H1 (cell line): ENCODE data around the gene QDPR. TPM values are rescaled to one million over a fixed set of nuclear protein-coding genes. Genes with fewer than 3 reads are reported as not detected.

Experiments used
- FOSL1 ChIP-seq: IDR thresholded peaks from 2 replicates; pipeline ENCODE4 v1.6.1; 2011; ENCODE audit warnings: mild to moderate bottlenecking, low read depth, low read length, moderate library complexity; ENCODE audit not compliant: insufficient read depth
- SP4 ChIP-seq: IDR thresholded peaks from 2 replicates; pipeline ENCODE4 v1.6.1; 2012; ENCODE audit warnings: low read length, inconsistent platforms
- SRF ChIP-seq: IDR thresholded peaks from 2 replicates; pipeline ENCODE4 v1.6.1; 2011; ENCODE audit warnings: mild to moderate bottlenecking, low read depth, low read length, moderate library complexity
- TBP ChIP-seq: IDR thresholded peaks from 2 replicates; pipeline ENCODE4 v1.6.1; 2011; ENCODE audit warnings: low read depth, low read length, improper control_type of control experiment
- ZNF274 ChIP-seq: IDR thresholded peaks from 2 replicates; pipeline ENCODE4 v1.7.0; 2012; ENCODE audit warnings: low read length, borderline replicate concordance; ENCODE audit errors: extremely low read depth
- polyA plus RNA-seq, 7 experiments: library from polyadenylated mRNA; depleted of rRNA in 3 of 7; stranded (reverse) in 5 of 7; unstranded in 2 of 7; fragments of >200 nt in 5 of 7; fragments of 200-250 nt in 2 of 7; gene quantifications; 1 replicate in 5 of 7; 2 replicates in 1 of 7; 4 replicates in 1 of 7; pipeline versions ENCODE4 v1.2.1 to v1.2.3, GENCODE V29; 2011 to 2013; ENCODE audit warnings: missing spikeins in 2 of 7, mixed read lengths in 2 of 7
- total RNA-seq: library from RNA; stranded (reverse); fragmentation: NEBNext Ultra II Directional; extraction: Animal tissue kit (Norgen Biotek cat#: 25700); gene quantifications from 2 replicates; pipeline ENCODE4 v1.2.1, GENCODE V29; 2021
- TF ChIP-seq, protein P1 (sequence below): IDR thresholded peaks from 2 replicates; pipeline ENCODE4 v1.6.1; 2012; ENCODE audit warnings: low read length, inconsistent platforms
- TF ChIP-seq, protein P2 (sequence below): IDR thresholded peaks from 2 replicates; pipeline ENCODE4 v1.6.1; 2012; ENCODE audit warnings: inconsistent platforms

QDPR gene
- total and polyA plus RNA-seq, 2 of the 8 experiments (the other 6 are each of a cell fraction or from before 2014, with no cell fraction given) = 33.6 to 35.9 TPM

DNA sequence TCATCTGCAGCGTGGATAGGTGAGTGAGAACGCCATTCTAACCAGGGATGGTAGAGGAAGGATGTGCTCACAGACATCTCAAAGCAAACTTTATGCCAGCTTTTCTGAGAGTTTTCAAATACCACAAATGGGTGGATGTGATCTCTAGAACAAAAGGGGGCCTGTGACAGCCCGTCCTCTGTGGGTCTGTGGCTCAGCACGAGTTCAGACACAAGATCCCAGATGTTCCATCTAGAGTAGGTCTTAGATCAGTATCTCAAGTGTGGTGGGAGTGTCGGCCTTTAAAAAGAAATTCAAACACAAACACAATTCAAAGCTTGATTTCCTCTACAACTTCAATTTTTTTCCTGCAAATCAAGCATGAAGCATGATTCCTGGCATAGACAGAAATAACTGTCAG, 22.8 kb downstream of the QDPR start (continued):
- TF ChIP-seq FOSL1 (no peak), ZNF274 (no peak), TBP (no peak), SRF (no peak), SP4 (no peak)
- TF ChIP-seq, protein P1, sequence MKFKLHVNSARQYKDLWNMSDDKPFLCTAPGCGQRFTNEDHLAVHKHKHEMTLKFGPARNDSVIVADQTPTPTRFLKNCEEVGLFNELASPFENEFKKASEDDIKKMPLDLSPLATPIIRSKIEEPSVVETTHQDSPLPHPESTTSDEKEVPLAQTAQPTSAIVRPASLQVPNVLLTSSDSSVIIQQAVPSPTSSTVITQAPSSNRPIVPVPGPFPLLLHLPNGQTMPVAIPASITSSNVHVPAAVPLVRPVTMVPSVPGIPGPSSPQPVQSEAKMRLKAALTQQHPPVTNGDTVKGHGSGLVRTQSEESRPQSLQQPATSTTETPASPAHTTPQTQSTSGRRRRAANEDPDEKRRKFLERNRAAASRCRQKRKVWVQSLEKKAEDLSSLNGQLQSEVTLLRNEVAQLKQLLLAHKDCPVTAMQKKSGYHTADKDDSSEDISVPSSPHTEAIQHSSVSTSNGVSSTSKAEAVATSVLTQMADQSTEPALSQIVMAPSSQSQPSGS = no peak
- TF ChIP-seq, protein P2, sequence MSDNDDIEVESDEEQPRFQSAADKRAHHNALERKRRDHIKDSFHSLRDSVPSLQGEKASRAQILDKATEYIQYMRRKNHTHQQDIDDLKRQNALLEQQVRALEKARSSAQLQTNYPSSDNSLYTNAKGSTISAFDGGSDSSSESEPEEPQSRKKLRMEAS = no peak
